A549 (cell line): Measurements from ENCODE around the gene PRTFDC1. TPM values are rescaled to one million over a fixed set of nuclear protein-coding genes. Genes with fewer than 3 reads are reported as not detected.

Experiments used
- ATAC-seq, 2 experiments: fragments of 200-7000 bp in 1 of 2; fragments of >200 bp in 1 of 2; cut with Nextera tagmentation in 1 of 2; cut with Tn5 transposase in 1 of 2; 3 replicates each; pipeline versions ENCODE4 v1.8.0 to v1.9.1; 2018 to 2020; ENCODE audit warnings: mild to moderate bottlenecking in 1 of 2, moderate library complexity in 1 of 2
- CTCF ChIA-PET: fragments of 300-600 bp; sonication (Branson Sonifier 250); formaldehyde crosslinking; extraction: SDS; loops from one replicate; lab custom pipeline; 2021; ENCODE audit warnings: antibody characterized with exemption, inconsistent platforms; lab: Yijun Ruan, JAX
- POLR2A ChIA-PET: fragments of 350-600 bp; formaldehyde crosslinking; extraction: SDS; loops from one replicate; lab custom pipeline; 2021; ENCODE audit warnings: antibody characterized with exemption, inconsistent platforms; lab: Yijun Ruan, JAX
- DNase-seq, 2 experiments: peaks; one replicate each; pipeline versions ENCODE4 v3.0.0 to v3.0.0-alpha.2; 2011 to 2016; ENCODE audit warnings: low read depth in 1 of 2, low spot score in 1 of 2
- FAIRE-seq: peaks from 2 replicates; lab custom pipeline; 2011; peaks lifted over from hg19 to GRCh38; lab: Jason Lieb, UNC
- H3K27ac ChIP-seq, 2 experiments: fragments of >200 bp; sonication (Bioruptor Twin); formaldehyde crosslinking; 3 replicates each; pipeline ENCODE4 v1.5.1; 2016 to 2017
- H3K4me1 ChIP-seq: fragments of >200 bp; sonication (Bioruptor Twin); formaldehyde crosslinking; 3 replicates; pipeline ENCODE4 v1.6.1; 2016
- H3K4me2 ChIP-seq: fragments of >200 bp; sonication (Bioruptor Twin); formaldehyde crosslinking; 3 replicates; pipeline ENCODE4 v1.6.1; 2016
- H3K4me3 ChIP-seq: fragments of >200 bp; sonication (Bioruptor Twin); formaldehyde crosslinking; 3 replicates; pipeline ENCODE4 v1.5.1; 2016
- H3K9me3 ChIP-seq: fragments of >200 bp; sonication (Bioruptor Twin); formaldehyde crosslinking; 3 replicates; pipeline ENCODE4 v1.6.1; 2016
- BHLHE40 ChIP-seq: IDR thresholded peaks from 2 replicates; pipeline ENCODE4 v1.6.1; 2012; ENCODE audit warnings: low read depth, low read length, inconsistent platforms
- CBX2 ChIP-seq: fragments of 200-600 bp; sonication (generic); IDR thresholded peaks from 2 replicates; pipeline ENCODE4 v1.6.1; 2016; ENCODE audit warnings: low read depth, mild to moderate bottlenecking, borderline replicate concordance
- CBX8 ChIP-seq: fragments of 200-600 bp; sonication (generic); IDR thresholded peaks from 2 replicates; pipeline ENCODE4 v1.6.1; 2016
- CEBPB ChIP-seq, 2 experiments: fragments of >200 bp in 1 of 2; sonication (Bioruptor Twin) in 1 of 2; formaldehyde crosslinking in 1 of 2; IDR thresholded peaks; 2 replicates each; pipeline ENCODE4 v1.6.1; 2012 to 2016
- CHD4 ChIP-seq: fragments of 200-600 bp; sonication (generic); IDR thresholded peaks from 2 replicates; pipeline ENCODE4 v1.6.1; 2016; ENCODE audit warnings: antibody characterized with exemption, mild to moderate bottlenecking, borderline replicate concordance
- EP300 ChIP-seq, 2 experiments: fragments of >200 bp; sonication (Bioruptor Twin); formaldehyde crosslinking; IDR thresholded peaks; 2 replicates in 1 of 2; 3 replicates in 1 of 2; pipeline ENCODE4 v1.6.1; 2016 to 2017
- FOSB ChIP-seq: fragments of 250-450 bp; sonication (Bioruptor Pico); IDR thresholded peaks from 2 replicates; pipeline ENCODE4 v1.5.0; 2020; ENCODE audit warnings: mild to moderate bottlenecking, moderate library complexity
- FOXS1 ChIP-seq: fragments of 250-450 bp; sonication (Bioruptor Pico); IDR thresholded peaks from 2 replicates; pipeline ENCODE4 v1.5.0; 2020; ENCODE audit warnings: mild to moderate bottlenecking, moderate library complexity
- HOXA7 ChIP-seq: fragments of 250-450 bp; sonication (Bioruptor Pico); IDR thresholded peaks from 2 replicates; pipeline ENCODE4 v1.5.0; 2020; ENCODE audit warnings: mild to moderate bottlenecking, moderate library complexity
- HOXB13 ChIP-seq: fragments of 250-450 bp; sonication (Bioruptor Pico); IDR thresholded peaks from 2 replicates; pipeline ENCODE4 v1.5.0; 2020; ENCODE audit warnings: low read depth, mild to moderate bottlenecking, moderate library complexity
- JUN ChIP-seq, 2 experiments: fragments of >200 bp; sonication (Bioruptor Twin); formaldehyde crosslinking; IDR thresholded peaks; 2 replicates in 1 of 2; 3 replicates in 1 of 2; pipeline ENCODE4 v1.6.1; 2016 to 2017
- MAFK ChIP-seq: fragments of 450-650 bp; IDR thresholded peaks from 2 replicates; pipeline ENCODE4 v1.6.1; 2014; ENCODE audit not compliant: partially characterized antibody
- MYC ChIP-seq: IDR thresholded peaks from 2 replicates; pipeline ENCODE4 v1.6.1; 2012; ENCODE audit warnings: mild to moderate bottlenecking, inconsistent platforms, low read length, improper control_type of control experiment, borderline replicate concordance
- NFE2L2 ChIP-seq: fragments of 150-350 bp; conservative IDR thresholded peaks from 2 replicates; pipeline ENCODE4 v1.6.1; 2014; ENCODE audit warnings: low read length
- NPAS2 ChIP-seq: fragments of 250-450 bp; sonication (Bioruptor Pico); IDR thresholded peaks from 2 replicates; pipeline ENCODE4 v1.8.0; 2022; ENCODE audit warnings: mild to moderate bottlenecking, moderate library complexity, borderline replicate concordance
- NR3C1 ChIP-seq: fragments of >200 bp; sonication (Bioruptor Twin); formaldehyde crosslinking; IDR thresholded peaks from 3 replicates; pipeline ENCODE4 v1.6.1; 2017
- PHF8 ChIP-seq: fragments of 200-600 bp; sonication (generic); IDR thresholded peaks from 2 replicates; pipeline ENCODE4 v1.6.1; 2016; ENCODE audit warnings: low read depth, mild to moderate bottlenecking, antibody characterized with exemption, moderate library complexity, borderline replicate concordance
- POLR2AphosphoS2 ChIP-seq: conservative IDR thresholded peaks from 2 replicates; pipeline ENCODE4 v1.6.1; 2012; ENCODE audit warnings: low read length, improper control_type of control experiment, inconsistent platforms
- RARB ChIP-seq: fragments of 250-450 bp; sonication (Bioruptor Pico); IDR thresholded peaks from 2 replicates; pipeline ENCODE4 v1.8.0; 2021; ENCODE audit warnings: mild to moderate bottlenecking, moderate library complexity
- RCOR1 ChIP-seq: fragments of 150-350 bp; IDR thresholded peaks from 2 replicates; pipeline ENCODE4 v1.6.1; 2014; ENCODE audit warnings: antibody characterized with exemption, low read length, low read depth
- SMC3 ChIP-seq: fragments of >200 bp; sonication (Bioruptor Twin); formaldehyde crosslinking; IDR thresholded peaks from 3 replicates; pipeline ENCODE4 v1.6.1; 2018; ENCODE audit warnings: inconsistent platforms
- SREBF2 ChIP-seq: fragments of 450-650 bp; IDR thresholded peaks from 2 replicates; pipeline ENCODE4 v1.6.1; 2014; ENCODE audit warnings: mild to moderate bottlenecking, moderate library complexity
- ZC3H11A ChIP-seq: fragments of 450-650 bp; IDR thresholded peaks from 2 replicates; pipeline ENCODE4 v1.6.1; 2014; ENCODE audit warnings: antibody characterized with exemption, mild to moderate bottlenecking
- ZNF302 ChIP-seq: fragments of 250-450 bp; sonication (Bioruptor Pico); IDR thresholded peaks from 2 replicates; pipeline ENCODE4 v1.9.0; 2021; ENCODE audit warnings: inconsistent platforms, mild to moderate bottlenecking, moderate library complexity
- WGBS: methylation state at CpG from one replicate; pipeline ENCODE4 v1.1.6; 2017; ENCODE audit errors: missing lambda C conversion rate; 5-methylcytosine and 5-hydroxymethylcytosine counted together
- polyA plus RNA-seq, 4 experiments: library from polyadenylated mRNA; depleted of rRNA in 3 of 4; stranded (reverse); fragments of >200 nt; fragmentation: RNase III in 1 of 4; extraction: RNeasy Plus Mini Kit Qiagen cat#74134 plus additional on column Dnase treatment in 1 of 4; gene quantifications; 2 replicates in 3 of 4; 3 replicates in 1 of 4; pipeline ENCODE4 v1.2.3, GENCODE V29; 2011 to 2017
- TF ChIP-seq, protein P1 (sequence below): IDR thresholded peaks from 2 replicates; pipeline ENCODE4 v1.6.1; 2012
- TF ChIP-seq, protein P2 (sequence below): IDR thresholded peaks from 2 replicates; pipeline ENCODE4 v1.6.1; 2012
- TF ChIP-seq, protein P3 (sequence below): fragments of >200 bp; sonication (Bioruptor Twin); formaldehyde crosslinking; IDR thresholded peaks from 3 replicates; pipeline ENCODE4 v1.5.1; 2016
- TF ChIP-seq, protein P4 (sequence below): fragments of >200 bp; sonication (Bioruptor Twin); formaldehyde crosslinking; IDR thresholded peaks from 3 replicates; pipeline ENCODE4 v1.6.1; 2016

PRTFDC1 gene
- polyA plus RNA-seq, 2 of the 4 experiments (the other 2 are of a cell fraction) = 35.6 to 39.2 TPM

DNA sequence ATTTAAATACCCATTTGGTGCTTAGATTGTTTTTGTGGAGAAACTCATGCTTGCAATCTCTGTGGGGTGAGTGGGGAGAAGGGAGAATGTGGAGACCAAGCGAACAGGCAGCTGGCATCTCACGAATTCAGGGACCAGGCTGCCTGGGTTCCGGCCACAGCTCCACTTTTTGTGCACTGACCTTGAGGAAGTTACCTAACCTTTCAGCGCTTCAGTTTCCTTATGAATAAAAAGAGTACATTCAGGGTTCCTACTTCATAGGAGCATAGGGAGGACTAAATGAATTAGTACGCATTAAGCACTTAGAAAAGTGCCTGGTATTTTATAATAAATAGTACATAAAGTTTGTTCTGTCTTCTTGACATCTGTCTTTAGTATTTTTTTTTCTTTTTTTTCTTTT, 72.5 kb downstream of the PRTFDC1 start:
- TF ChIP-seq JUN (IDR thresholded peaks at IDR 0.05) = no peak
- TF ChIP-seq RCOR1 = no peak
- TF ChIP-seq PHF8 = no peak
- TF ChIP-seq, protein P1, sequence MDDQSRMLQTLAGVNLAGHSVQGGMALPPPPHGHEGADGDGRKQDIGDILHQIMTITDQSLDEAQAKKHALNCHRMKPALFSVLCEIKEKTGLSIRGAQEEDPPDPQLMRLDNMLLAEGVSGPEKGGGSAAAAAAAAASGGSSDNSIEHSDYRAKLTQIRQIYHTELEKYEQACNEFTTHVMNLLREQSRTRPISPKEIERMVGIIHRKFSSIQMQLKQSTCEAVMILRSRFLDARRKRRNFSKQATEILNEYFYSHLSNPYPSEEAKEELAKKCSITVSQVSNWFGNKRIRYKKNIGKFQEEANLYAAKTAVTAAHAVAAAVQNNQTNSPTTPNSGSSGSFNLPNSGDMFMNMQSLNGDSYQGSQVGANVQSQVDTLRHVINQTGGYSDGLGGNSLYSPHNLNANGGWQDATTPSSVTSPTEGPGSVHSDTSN = no peak
- TF ChIP-seq RARB = no peak
- no peak for TF ChIP-seq CBX2
- no peak for TF ChIP-seq ZC3H11A
- TF ChIP-seq NR3C1 = no peak
- no peak for TF ChIP-seq ZNF302 (CRISPR knock-in tag)
- ATAC-seq (no peak), DNase-seq (no peak), FAIRE-seq (no peak)
- Histone ChIP-seq H3K4me1 (no peaks in the 10 kb centered on the region), H3K4me2 (no peak overlapping the region), H3K27ac (no peak overlapping the region), H3K4me3 (no peak overlapping the region), H3K9me3 (0 out of 3 replicates have a peak, but pooled peaks cover under 1% of the 10 kb centered on the region)
- WGBS = 90% methylated on average over 5 of the region's 5 CpGs
- POLR2A ChIA-PET = no interaction called here
- CTCF ChIA-PET = interaction anchor here (0.6 to 0.7 kb wide), 2 partner anchors 12 to 106 kb away, joined by 3 to 4 read pairs; no protein-coding TSS in a partner anchor

DNA sequence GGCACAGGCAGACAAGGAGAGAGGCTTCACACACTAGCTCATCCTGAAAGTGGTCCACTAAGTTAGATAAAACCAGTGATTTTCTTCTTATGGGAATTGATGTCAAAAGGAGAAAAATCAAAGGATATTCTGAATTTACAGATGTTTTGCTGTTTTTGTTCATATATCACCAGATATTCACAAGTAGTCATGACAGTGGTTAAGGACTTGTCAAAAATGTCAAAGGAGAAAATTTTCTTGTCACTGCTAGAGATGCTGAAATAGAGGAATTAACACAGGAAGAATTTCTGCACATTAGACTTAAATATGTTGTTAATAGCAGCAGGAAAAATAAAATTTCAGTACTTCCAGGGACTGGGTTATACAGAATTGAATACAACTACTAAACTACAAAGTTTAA, 78.3 kb downstream of the PRTFDC1 start:
- Histone ChIP-seq H3K4me3 (no peak overlapping the region), H3K27ac (no peak overlapping the region), H3K4me1 (peaks cover 13% of the 10 kb centered on the region), H3K4me2 (no peak overlapping the region), H3K9me3 (0 out of 3 replicates have a peak, but pooled peaks cover 2% of the 10 kb centered on the region)
- ChIA-PET POLR2A (interaction anchor here (0.7 kb wide), 1 partner anchor 197 kb away, joined by 6 read pairs; no protein-coding TSS in a partner anchor), CTCF (no interaction called here)
- TF ChIP-seq, protein P2, sequence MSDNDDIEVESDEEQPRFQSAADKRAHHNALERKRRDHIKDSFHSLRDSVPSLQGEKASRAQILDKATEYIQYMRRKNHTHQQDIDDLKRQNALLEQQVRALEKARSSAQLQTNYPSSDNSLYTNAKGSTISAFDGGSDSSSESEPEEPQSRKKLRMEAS = no peak
- TF ChIP-seq POLR2AphosphoS2 (no peak), JUN (IDR thresholded peaks at IDR 0.05) (no peak), NFE2L2 (no peak), FOSB (no peak), RARB (no peak), EP300 (IDR thresholded peaks at IDR 0.05) (no peak), NPAS2 (no peak)
- TF ChIP-seq, protein P3, sequence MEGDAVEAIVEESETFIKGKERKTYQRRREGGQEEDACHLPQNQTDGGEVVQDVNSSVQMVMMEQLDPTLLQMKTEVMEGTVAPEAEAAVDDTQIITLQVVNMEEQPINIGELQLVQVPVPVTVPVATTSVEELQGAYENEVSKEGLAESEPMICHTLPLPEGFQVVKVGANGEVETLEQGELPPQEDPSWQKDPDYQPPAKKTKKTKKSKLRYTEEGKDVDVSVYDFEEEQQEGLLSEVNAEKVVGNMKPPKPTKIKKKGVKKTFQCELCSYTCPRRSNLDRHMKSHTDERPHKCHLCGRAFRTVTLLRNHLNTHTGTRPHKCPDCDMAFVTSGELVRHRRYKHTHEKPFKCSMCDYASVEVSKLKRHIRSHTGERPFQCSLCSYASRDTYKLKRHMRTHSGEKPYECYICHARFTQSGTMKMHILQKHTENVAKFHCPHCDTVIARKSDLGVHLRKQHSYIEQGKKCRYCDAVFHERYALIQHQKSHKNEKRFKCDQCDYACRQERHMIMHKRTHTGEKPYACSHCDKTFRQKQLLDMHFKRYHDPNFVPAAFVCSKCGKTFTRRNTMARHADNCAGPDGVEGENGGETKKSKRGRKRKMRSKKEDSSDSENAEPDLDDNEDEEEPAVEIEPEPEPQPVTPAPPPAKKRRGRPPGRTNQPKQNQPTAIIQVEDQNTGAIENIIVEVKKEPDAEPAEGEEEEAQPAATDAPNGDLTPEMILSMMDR = no peak
- TF ChIP-seq, protein P4, sequence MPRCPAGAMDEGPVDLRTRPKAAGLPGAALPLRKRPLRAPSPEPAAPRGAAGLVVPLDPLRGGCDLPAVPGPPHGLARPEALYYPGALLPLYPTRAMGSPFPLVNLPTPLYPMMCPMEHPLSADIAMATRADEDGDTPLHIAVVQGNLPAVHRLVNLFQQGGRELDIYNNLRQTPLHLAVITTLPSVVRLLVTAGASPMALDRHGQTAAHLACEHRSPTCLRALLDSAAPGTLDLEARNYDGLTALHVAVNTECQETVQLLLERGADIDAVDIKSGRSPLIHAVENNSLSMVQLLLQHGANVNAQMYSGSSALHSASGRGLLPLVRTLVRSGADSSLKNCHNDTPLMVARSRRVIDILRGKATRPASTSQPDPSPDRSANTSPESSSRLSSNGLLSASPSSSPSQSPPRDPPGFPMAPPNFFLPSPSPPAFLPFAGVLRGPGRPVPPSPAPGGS = no peak
- no peak for ATAC-seq
- no peak for FAIRE-seq
- no peak for DNase-seq

DNA sequence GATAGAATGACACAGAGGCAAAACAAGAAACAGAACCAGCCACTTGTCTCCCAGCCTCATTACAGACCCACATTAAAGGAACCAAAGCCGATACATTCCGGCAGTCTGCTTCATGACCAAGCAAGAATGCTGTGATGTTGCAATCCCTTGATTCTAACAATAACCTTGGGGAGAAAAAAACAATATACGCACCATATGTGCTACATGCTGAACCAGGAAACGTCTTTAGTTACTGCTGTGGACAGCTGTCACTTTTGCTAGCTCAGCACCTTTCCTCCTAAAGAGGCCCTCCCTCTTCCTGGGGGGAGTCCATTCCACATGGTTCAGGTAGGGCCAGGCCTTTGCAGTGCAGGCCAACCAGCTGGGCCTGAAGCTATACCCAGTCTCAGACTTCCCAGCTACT, 79.1 kb downstream of the PRTFDC1 start:
- ATAC-seq (peak; percentile 34 to 42; a peak in 4 of 6 replicates), FAIRE-seq (no peak), DNase-seq (peak in 1 of 2 experiments; percentile 38)
- WGBS = 76% methylated on average over 4 of the region's 4 CpGs
- H3K4me1 ChIP-seq = peaks cover 15% of the 10 kb centered on the region
- ChIA-PET POLR2A (no interaction called here), CTCF (no interaction called here)
- no peak overlapping the region for H3K4me3 ChIP-seq
- H3K4me2 ChIP-seq = 0 out of 3 replicates have a peak overlapping the region, but pooled peaks have one; percentile 25
- H3K27ac ChIP-seq = peak overlapping the region in 1 of 2 experiments; percentile 67; a peak in 4 of 6 replicates
- 0 out of 3 replicates have a peak, but pooled peaks cover 2% of the 10 kb centered on the region for H3K9me3 ChIP-seq
- TF ChIP-seq MYC (no peak), SREBF2 (no peak), FOXS1 (CRISPR knock-in tag) (no peak), RCOR1 (no peak), RARB (no peak), BHLHE40 (no peak), HOXB13 (no peak), CBX8 (no peak), HOXA7 (CRISPR knock-in tag) (no peak), POLR2AphosphoS2 (no peak), CHD4 (no peak), MAFK (peak; percentile 95), CEBPB (IDR thresholded peaks at IDR 0.05) (peak; percentile 35 to 63; a peak in 3 of 4 replicates), SMC3 (no peak), ZNF302 (CRISPR knock-in tag) (no peak)
- TF ChIP-seq, protein P2 = no peak
